Mesenteric fat pad (tissue), 1 donor: Measurements from ENCODE around the gene NFKBIA. TPM values are rescaled to one million over a fixed set of nuclear protein-coding genes. Genes with fewer than 3 reads are reported as not detected.
"Not testable (repeated sequence)": the region's sequence is repeated elsewhere in the genome, so short reads cannot be mapped to it uniquely, and the experiment has no call there.

Source experiments
- DNase-seq: peaks from one replicate; pipeline ENCODE4 v3.0.0-alpha.2; 2020; ENCODE audit warnings: low spot score
- long read RNA-seq: library from polyadenylated mRNA; unstranded; transcript quantifications from one replicate; pipeline ENCODE4 v2.0.0, GENCODE V29; 2020
- total RNA-seq: library from RNA; stranded (reverse); fragmentation: NEBNext Ultra II Directional; extraction: Animal tissue kit (Norgen Biotek cat#: 25700); gene quantifications from one replicate; pipeline ENCODE4 v1.2.1, GENCODE V29; 2021
- donor health status: DM: yes; HTN: yes; CAD: no.

Gene NFKBIA
- total RNA-seq, result 418 TPM
- long read RNA-seq, transcript NFKBIA-201 (6 exons, 1,558 nt), result major isoform, 270 of 371 reads
- long read RNA-seq, transcript NFKBIA-209 (5 exons, 1,537 nt), result minor isoform, 20 of 371 reads
- long read RNA-seq, transcript NFKBIA-208 (6 exons, 1,400 nt), result minor isoform, 5 of 371 reads
- long read RNA-seq, partial matches to known transcripts, result 23 of 371 reads
- long read RNA-seq, other reads (novel, unspliced or antisense), result 50 of 371 reads

GRCh38 chr14:35404449-35405303 lies at the start of gene NFKBIA:
TSS of gene NFKBIA (minus strand) at chr14:35404749. CDS start at chr14:35404644, 105 bp downstream.
- peak; percentile 98 for DNase-seq

GRCh38 chr14:35446450-35446849 lies 41.9 kb upstream of the NFKBIA start:
- no peak for DNase-seq

- DNase-seq, result no peak
Measured at GRCh38 chr14:35444104-35444503, 39.6 kb upstream of the NFKBIA start.

GRCh38 chr14:35441160-35441559 lies 36.6 kb upstream of the NFKBIA start:
- DNase-seq, result no peak

- no peak for DNase-seq
Measured at GRCh38 chr14:35438910-35439713, 34.6 kb upstream of the NFKBIA start.

- DNase-seq, result not testable (repeated sequence)
Measured at GRCh38 chr14:35438492-35438891, 33.9 kb upstream of the NFKBIA start.

- DNase-seq, result no peak
Measured at GRCh38 chr14:35435177-35435576, 30.6 kb upstream of the NFKBIA start.

- DNase-seq, result no peak
Measured at GRCh38 chr14:35433826-35434225, 29.3 kb upstream of the NFKBIA start.

GRCh38 chr14:35430459-35431199 lies 26.1 kb upstream of the NFKBIA start:
- no peak for DNase-seq

- no peak for DNase-seq
Measured at GRCh38 chr14:35429951-35430350, 25.4 kb upstream of the NFKBIA start.

- no peak for DNase-seq
Measured at GRCh38 chr14:35425850-35426249, 21.3 kb upstream of the NFKBIA start.

GRCh38 chr14:35423621-35424020 lies 19.1 kb upstream of the NFKBIA start:
- no peak for DNase-seq

GRCh38 chr14:35420036-35420811 lies 15.7 kb upstream of the NFKBIA start:
- DNase-seq, result no peak

GRCh38 chr14:35419429-35419841 lies 14.9 kb upstream of the NFKBIA start:
- DNase-seq, result no peak

GRCh38 chr14:35418093-35418492 lies 13.5 kb upstream of the NFKBIA start:
- no peak for DNase-seq

GRCh38 chr14:35416108-35416750 lies 11.7 kb upstream of the NFKBIA start:
- DNase-seq, result no peak

GRCh38 chr14:35414365-35414764 lies 9.8 kb upstream of the NFKBIA start:
- DNase-seq, result no peak

- DNase-seq, result no peak
Measured at GRCh38 chr14:35412272-35413056, 7.9 kb upstream of the NFKBIA start.

GRCh38 chr14:35410858-35411257 lies 6.3 kb upstream of the NFKBIA start:
- DNase-seq, result no peak
